Measurements from ENCODE around the gene NTM.

NTM gene

DNA sequence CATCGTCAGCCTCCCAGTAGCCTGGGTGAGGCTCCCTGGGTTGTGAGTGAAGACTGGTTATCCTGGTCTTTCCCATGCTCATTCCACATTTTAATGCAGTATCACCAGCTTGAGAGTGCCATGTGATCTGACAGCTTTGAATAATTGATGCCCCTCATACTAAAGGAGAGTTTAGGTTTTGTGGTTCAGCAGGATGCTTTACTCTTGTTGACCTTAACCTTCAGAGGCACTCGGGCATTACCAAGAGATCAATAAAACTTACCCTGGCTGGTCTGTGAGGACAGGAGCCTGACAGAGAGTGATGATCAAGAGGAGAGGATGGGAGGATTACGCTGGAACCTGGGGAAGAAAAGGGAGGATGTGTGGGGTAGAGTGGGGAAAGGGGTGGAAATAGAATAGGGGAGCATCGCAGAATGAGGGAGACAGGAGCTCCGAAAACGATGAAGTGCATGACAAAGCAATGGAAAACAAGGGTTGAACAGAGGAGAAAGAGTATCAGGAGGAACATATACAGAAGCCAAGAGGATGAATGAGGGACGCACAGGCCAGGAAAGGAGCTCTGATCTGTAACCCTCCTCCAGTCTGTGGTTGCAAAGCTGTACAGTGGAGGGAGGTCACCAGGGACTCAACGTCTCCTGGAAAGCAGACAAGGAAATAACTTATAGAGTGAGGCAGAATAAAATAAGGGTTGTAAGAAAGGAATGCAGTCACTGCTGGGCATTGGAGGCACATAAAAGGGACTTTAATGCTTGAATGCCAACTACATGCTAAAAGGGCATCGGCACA is 594.5 kb downstream of the NTM start:
- DNase-seq (ENCODE audit: low spot score): no peak

GRCh38 chr11:131965504-131965903 is 595.1 kb downstream of the NTM start:
- no peak for DNase-seq (ENCODE audit: low spot score)

DNA sequence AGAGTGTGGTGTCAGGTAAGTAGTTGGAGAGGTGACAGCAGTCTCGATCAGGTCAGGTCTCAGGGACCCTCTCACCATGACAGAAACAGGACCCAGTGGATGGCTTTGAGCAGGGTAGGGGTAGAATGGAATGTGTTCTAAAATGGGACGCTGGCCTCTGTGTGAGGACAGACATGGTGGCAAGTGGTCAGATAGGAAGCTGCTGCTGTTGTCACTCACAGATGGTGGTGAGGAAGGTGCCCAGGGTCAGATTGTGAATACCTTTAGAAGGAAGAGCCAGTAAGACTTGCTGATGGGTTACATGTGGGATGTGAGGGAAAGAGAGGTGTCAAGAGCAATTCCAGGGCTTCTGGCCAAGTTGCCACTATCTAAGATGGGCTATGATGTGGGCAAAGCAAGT is 596.3 kb downstream of the NTM start:
- no peak for DNase-seq (ENCODE audit: low spot score)

GRCh38 chr11:131969261-131969660 is 598.8 kb downstream of the NTM start:
- no peak for DNase-seq (ENCODE audit: low spot score)

- no peak for DNase-seq (ENCODE audit: low spot score)
These were observed 602.6 kb downstream of the NTM start for GRCh38 chr11:131973061-131973460.

DNA sequence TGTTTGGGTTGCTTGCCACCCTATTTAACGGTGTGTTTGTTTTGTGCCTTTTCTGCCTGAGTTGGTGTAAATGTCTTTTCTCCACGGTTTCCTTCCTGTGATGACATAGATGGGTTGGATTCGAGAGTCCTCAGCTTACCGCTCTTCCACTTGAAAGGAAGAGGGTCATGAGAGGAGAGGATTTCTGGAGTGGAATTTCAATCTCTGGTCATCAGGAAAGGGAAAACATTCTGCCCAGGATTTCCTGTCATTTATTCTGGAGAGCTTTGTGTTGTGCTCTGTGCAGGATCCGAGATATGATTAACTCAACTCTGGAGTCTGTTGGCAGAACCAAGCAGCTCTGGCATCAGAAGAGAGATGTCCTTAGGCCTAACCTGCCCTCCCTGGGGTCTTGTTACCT is 605.2 kb downstream of the NTM start:
- no peak for DNase-seq (ENCODE audit: low spot score)

GRCh38 chr11:131976021-131976420 is 605.6 kb downstream of the NTM start:
- DNase-seq (ENCODE audit: low spot score): no peak

GRCh38 chr11:131977231-131977630 is 606.8 kb downstream of the NTM start:
- DNase-seq (ENCODE audit: low spot score): no peak

- DNase-seq (ENCODE audit: low spot score): no peak
These were observed 607.4 kb downstream of the NTM start for GRCh38 chr11:131977854-131978253.

GRCh38 chr11:131978351-131978750 is 607.9 kb downstream of the NTM start:
- DNase-seq (ENCODE audit: low spot score): no peak

- no peak for DNase-seq (ENCODE audit: low spot score)
These were observed 608.9 kb downstream of the NTM start for GRCh38 chr11:131979364-131979763.

GRCh38 chr11:131980199-131980598 is 609.8 kb downstream of the NTM start:
- no peak for DNase-seq (ENCODE audit: low spot score)

DNA sequence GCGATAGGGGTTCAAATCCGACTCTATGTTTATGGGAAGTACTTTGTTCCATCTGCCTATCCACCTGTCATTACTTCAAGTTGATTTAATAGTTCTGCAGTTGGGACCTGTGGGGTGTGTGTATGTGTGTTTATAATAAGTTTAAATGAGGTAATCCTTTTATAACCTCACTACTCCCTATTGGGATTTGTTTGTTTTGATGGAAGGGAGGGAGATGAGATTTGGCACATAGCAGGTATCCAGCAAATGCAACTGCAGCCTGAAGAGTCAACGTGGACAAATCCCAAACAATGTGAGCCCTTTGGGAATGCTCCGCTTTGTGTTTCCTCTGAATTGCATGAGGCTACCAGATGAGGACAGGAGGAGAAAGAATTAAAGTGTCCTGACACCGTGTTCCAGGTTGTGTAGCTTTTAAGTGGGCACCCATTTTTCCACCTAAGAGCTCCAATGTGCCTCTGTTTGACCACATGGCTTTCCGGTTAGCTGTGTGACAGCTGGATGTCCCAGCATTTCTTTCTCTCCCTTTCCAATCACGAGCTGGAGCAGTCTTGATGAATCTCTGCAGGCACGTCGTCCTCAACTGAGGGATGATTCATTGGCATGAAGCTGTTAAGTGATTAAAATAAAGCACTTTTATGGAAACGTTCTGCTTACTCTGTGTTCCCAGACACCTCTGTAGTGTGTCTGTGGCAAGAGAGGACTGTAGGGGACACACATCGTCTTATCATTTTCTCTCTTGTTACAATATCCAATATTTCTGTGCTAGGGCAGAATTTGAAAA is 610.7 kb downstream of the NTM start:
- DNase-seq (ENCODE audit: low spot score): no peak

GRCh38 chr11:131982154-131982553 is 611.7 kb downstream of the NTM start:
- DNase-seq (ENCODE audit: low spot score): no peak

DNA sequence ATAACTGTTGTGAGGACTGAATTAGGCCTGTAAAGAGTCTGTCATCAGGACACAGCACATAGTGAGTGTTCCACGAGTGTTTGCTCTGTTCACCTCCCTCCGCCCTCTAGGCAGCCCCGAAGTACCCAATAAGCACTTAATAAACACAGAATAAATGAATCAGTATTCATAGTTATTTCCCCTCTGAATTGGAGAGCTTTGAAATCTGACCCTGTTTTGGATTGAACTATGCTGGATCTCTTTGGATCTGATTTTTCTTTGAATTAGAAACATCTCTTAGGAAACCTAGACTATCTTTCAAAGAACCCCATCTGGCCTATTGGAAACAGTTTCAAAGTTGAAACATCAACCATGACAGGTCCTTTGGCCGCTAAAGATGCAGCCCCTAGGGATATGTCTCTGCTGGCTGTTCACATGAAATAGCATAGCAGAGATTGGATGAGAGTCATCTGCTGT is 615.5 kb downstream of the NTM start:
- no peak for DNase-seq (ENCODE audit: low spot score)

- DNase-seq (ENCODE audit: low spot score): no peak
These were observed 617.3 kb downstream of the NTM start for GRCh38 chr11:131987703-131988102.

- DNase-seq (ENCODE audit: low spot score): no peak
These were observed 621.2 kb downstream of the NTM start for GRCh38 chr11:131991606-131992005.

DNA sequence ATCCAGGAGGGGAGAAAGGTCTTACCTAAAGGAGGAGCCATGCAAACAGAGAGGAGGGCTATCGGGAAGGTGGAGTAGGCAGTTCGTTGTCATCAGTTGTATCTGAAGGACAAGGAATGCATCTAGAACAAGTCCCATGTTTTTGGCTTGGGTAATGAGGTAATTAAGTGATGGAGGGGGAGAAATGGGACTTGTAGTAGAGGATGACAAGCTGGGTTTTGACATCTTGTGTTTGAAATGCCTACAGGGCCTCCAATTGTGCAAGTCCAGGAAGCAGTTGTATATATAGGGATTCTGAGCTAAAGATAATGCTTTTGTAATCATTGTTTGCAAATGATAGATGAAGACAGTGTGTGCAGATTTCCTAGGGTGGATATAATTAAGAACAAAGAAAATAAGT is 622.8 kb downstream of the NTM start:
- no peak for DNase-seq (ENCODE audit: low spot score)

DNA sequence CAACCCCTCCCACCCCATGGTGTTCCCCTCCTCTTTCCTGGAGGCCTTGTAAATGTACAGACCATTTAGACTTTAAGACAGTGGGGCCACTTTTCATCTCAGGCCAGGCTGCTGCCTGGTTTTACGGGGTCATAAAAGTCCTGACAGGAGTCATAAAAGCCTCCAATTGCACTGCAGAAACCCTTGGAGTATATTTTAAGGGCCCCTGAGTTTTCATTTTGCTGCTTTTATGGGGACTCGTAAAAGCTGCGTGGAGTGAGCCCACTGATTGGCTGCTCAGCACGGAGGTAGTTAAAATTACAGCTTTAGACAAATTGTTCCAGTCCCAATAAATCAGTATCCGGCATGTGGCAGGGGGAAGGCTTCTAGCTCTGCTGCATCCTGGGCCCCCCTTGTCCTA is 627.6 kb downstream of the NTM start:
- no peak for DNase-seq (ENCODE audit: low spot score)

DNA sequence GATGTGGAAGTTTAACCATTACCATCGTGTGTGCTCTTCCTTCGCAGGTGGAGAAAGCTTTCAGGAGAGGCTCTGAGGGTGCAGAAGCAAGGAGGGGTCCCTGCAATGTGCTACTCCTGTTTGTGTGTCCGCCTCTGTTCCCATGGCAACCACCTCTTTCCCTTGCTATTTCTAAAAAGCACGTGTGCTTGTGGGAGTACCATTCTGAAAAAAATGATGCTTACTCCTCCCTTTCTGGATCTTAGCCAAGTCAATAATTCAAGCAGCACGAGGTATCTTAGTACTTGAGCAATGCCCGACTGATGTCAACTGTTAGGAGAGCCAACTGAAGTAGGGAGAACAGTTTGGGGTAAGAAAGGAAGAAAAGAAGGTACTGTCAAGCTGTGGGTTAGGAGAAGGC is 628.7 kb downstream of the NTM start:
- no peak for DNase-seq (ENCODE audit: low spot score)

GRCh38 chr11:131999955-132000354 is 629.5 kb downstream of the NTM start:
- DNase-seq (ENCODE audit: low spot score): no peak

DNA sequence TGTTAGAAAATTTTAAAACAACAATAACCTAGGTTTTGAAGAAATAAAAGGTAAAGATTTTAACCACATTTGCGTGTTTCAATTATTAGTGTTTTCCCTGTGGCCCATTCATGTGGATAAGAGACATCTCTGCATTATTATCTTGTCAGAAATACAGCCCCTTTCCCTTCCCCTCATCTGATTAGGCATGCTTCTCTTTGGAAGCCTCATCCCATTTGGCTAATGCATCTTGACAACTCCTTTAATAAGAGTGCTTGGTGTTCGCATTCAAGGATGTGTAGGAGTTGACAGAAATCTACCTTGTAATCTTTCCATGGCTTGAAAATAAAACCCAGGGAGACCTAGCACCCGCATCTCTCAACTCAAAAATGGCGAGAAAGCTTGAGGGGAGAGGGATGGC is 635.5 kb downstream of the NTM start:
- DNase-seq (ENCODE audit: low spot score): no peak

DNA sequence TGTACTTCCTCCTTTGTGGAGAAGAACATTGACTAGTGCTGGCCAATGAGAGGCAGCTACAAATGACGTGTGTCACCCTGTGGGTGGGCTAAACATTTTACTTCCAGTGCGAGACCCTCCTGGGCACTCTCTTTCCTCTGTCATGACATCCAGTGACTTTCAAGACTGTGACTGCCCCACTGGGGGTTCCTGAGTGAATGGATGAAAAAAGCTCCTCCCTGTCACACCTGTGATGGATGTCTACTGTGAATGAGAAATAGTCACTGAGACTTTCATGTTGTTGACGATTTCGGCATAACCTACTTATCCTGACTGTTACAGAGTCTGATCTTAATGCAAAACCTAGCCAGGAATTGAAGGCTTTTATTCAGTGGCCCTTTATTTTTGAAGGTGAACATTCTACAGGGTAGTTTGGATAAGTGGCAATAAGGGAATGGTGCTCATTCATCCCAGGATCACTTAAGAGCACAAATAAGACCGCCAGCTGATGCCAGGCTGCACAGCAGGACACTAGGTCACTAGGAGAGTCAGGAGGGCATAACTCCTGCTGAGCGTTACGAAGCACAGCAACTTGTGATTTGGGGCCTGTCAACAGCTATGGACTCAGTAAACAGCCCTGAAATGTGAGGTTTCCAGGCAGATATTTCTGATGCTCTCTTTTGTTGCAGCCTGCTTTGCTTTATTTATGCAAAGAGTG is 636.6 kb downstream of the NTM start:
- DNase-seq (ENCODE audit: low spot score): no peak
